NCI-H510A (cell line): ENCODE data around the gene TAOK2.
A peak's percentile ranks its signal among the peaks of the same experiment; 100 is the strongest.

ENCODE experiments used
- DNase-seq: peaks from one replicate; lab custom pipeline; 2025; lab: John Stamatoyannopoulos, UW

TAOK2 gene

DNA sequence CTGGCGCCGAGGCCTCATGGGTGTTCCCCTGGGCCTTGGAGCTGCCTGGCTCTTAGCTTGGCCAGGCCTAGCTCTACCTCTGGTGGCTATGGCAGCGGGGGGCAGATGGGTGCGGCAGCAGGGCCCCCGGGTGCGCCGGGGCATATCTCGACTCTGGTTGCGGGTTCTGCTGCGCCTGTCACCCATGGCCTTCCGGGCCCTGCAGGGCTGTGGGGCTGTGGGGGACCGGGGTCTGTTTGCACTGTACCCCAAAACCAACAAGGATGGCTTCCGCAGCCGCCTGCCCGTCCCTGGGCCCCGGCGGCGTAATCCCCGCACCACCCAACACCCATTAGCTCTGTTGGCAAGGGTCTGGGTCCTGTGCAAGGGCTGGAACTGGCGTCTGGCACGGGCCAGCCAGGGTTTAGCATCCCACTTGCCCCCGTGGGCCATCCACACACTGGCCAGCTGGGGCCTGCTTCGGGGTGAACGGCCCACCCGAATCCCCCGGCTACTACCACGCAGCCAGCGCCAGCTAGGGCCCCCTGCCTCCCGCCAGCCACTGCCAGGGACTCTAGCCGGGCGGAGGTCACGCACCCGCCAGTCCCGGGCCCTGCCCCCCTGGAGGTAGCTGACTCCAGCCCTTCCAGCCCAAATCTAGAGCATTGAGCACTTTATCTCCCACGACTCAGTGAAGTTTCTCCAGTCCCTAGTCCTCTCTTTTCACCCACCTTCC lies 13.9 kb downstream of the TAOK2 start:
- DNase-seq = no peak

DNA sequence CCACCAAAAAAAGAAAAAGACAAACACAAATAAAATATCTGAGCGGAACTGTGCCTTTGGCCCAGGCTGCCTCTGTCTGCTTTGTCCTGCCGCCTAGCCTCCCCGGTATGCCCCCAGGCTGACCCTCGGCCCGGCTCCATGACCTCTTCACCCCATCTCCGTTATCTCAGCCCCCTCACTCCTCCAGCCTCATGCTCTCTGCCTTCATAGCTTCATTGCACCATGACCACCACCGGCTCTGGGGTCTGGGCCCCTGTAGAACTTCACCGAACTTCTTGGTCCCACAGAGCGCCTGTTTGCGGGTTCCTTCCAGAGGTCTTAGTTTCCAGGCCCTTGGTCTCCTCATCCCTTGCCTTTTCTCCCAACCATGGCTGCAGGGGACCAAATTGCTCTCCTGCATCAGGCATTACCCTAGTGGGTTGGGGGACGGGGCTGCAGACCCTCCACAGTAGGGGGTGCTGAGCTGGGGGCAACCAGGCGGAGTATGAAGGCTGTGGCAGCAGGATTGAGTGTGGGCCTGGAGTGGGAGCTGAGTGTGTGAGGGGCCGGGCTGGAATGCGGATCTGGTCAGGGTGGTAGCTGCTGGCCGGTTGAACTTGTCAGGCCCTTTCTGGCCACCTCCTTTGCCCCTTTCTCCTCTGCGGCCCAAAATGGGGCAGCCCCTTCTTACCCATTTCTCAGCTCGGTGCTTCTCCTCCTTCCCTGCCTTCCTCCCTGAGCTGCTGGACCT lies 14.8 kb downstream of the TAOK2 start:
- DNase-seq = no peak

DNA sequence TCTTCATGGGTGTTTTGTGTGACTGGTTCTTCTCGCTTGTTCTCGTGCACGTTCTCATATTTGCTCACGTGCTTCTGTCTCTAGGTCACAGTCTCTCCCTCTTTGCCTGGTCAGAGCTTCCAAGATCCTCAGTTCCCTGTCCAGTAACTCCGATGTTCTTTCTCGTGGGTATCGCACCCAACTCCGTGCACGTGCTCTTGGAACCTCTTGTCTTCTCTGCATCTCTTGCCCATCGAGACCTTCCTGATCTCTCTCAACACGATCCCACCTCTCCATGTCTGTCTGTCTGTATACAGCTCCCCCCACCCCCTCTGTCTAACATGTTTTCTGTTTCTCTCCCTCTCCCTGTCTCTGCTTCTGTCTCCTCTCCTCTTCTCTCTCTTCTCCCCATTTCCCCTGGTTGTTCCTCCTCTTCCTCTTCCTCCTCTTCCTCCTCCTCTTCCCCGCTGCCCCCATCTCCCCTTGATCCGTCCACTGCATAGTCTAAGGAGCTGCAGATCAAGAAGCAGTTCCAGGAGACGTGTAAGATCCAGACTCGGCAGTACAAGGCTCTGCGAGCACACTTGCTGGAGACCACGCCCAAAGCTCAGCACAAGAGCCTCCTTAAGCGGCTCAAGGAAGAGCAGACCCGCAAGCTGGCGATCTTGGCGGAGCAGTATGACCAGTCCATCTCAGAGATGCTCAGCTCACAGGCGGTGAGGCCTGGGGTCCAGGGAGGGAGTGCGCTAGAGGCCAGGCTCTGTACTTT lies 15.6 kb downstream of the TAOK2 start:
- DNase-seq = no peak

DNA sequence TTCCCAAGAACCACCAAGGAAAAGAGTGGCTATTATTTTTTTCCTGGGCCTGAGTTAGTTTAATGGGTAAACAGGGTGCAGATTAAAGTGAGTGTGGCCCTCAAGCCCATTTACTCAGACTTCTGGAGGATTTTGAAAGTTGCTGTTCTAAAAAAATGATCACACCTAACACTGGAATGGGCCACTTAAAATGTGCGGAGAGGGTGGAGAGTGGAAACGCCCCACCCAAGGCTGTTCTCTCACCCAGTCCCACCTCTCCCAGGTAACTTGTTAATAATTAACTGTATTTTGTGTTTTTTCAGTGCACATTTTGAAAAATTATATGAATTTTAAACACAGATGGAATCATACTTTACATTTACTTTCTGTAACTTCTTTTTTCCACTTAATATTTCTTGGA lies 16.4 kb downstream of the TAOK2 start:
- no peak for DNase-seq

DNA sequence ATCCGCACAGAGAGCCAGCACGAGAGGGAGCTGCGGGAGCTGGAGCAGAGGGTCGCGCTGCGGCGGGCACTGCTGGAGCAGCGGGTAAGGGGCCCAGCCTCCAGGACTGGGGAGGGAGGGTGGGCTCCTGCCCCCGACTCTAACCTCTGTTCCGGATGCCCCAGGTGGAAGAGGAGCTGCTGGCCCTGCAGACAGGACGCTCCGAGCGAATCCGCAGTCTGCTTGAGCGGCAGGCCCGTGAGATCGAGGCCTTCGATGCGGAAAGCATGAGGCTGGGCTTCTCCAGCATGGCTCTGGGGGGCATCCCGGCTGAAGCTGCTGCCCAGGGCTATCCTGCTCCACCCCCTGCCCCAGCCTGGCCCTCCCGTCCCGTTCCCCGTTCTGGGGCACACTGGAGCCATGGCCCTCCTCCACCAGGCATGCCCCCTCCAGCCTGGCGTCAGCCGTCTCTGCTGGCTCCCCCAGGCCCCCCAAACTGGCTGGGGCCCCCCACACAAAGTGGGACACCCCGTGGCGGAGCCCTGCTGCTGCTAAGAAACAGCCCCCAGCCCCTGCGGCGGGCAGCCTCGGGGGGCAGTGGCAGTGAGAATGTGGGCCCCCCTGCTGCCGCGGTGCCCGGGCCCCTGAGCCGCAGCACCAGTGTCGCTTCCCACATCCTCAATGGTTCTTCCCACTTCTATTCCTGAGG lies 17.4 kb downstream of the TAOK2 start:
- DNase-seq = no peak

DNA sequence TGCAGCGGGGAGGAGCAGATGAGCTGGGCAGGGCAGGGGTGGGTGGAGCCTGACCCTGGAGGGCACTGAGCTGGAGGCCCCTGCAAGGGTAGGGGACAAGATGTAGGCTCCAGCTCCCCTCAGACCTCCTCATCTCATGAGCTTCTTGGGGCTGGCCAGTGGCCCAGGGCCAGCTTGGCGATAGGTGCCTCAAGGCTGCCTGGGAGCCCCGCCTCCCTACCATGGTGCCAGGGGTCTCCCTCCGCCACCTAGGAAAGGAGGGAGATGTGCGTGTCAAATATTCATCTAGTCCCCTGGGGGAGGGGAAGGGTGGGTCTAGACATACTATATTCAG lies 17.9 kb downstream of the TAOK2 start:
- no peak for DNase-seq

DNA sequence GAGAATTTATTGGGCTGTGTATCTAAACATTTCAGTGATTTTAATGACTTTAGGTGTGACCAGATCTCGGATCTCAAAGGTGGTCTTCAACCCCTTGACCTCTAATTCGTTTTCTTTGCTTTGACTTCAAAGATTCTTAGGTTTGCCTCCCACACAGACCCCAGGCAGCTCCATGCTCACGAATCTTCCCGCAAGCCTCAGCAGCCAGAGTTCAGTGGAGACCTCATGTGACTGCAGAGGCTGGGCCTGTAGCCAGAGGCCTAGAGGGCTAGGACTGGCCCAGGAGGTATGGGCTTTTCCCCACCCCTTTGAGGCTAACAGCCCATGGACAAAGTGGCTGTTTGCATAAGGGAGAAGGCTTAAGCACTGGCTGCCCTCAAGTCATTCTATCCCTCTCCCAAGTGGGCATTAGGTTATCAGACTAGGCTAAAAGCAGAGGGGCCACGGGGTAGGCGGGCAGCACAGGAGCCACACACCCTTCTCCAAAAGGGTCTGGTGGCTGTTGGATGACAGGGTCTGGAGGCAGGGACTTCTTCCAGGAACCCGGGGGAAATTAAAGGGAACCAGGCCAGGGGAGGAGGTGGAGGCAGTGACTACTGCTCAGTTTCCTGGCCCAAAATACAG lies 18.8 kb downstream of the TAOK2 start:
- no peak for DNase-seq

DNA sequence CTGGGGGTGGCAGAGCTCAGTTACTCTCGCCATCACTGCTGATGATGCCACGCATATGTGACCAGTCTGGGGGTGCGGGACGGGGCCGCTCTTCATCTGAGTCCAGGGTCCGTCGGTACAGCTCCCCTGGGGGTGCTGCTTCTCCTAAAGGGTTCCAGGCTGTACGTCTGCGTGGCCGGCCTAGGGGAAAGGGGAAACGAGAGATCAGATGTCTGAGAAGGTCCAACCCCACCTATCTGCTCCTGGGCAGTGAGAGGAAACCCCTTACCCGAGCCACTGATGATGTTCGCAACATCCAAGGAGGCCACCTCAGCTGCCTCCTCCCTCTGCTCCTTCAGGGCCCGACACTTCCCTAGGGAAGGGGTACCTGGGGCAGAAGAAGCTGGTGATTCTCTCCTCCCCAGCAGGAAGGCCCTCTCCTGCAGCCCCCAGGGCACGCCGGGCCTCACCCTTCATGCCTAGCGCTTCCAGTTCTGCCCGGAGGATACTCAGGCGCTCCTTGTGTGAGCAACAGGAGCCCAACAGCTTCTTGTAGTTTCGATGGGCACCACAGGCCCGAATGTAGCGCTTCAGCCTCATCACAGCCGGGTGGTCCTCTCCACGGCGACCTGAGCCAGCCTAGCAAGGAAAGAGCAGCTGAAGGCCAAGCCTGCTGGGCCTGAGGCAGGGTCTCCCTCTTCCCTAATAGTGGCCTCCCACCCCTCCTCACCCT lies 19.7 kb downstream of the TAOK2 start:
- DNase-seq = no peak

DNA sequence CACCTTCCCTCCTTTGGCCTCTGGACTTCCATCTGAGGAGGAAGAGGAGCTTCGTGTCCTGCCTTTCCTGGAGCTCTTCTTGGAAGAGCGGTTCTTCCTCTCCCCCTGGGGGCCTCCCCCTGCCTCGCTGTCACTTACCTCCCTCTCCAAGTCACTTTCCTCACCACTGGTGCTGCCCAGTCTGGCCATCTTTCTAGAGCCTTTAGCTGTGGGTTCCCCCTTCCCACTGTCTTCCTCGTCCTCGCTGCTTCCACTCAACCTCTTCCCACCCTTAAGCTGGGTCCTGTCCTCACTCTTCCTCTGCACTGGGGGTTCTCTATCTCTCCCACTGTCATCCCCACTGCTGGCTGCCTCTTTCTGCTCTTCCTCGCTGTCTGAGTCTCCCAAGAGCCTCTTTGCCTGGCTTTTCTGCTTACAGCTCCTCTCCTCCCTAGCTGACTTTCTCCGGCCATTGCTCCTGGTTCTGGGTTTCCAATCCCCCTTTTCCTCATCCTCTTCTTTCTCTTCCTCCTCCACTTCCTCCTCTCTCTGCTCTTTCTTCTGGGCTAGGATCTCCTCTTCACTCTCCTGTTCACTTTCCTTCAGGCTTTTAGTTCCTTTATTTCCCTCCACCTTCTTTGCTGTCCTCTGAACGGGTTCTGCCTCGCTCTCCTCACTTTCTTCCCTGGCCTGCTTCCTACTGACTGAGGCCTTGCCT lies 20.4 kb downstream of the TAOK2 start:
- DNase-seq = no peak

DNA sequence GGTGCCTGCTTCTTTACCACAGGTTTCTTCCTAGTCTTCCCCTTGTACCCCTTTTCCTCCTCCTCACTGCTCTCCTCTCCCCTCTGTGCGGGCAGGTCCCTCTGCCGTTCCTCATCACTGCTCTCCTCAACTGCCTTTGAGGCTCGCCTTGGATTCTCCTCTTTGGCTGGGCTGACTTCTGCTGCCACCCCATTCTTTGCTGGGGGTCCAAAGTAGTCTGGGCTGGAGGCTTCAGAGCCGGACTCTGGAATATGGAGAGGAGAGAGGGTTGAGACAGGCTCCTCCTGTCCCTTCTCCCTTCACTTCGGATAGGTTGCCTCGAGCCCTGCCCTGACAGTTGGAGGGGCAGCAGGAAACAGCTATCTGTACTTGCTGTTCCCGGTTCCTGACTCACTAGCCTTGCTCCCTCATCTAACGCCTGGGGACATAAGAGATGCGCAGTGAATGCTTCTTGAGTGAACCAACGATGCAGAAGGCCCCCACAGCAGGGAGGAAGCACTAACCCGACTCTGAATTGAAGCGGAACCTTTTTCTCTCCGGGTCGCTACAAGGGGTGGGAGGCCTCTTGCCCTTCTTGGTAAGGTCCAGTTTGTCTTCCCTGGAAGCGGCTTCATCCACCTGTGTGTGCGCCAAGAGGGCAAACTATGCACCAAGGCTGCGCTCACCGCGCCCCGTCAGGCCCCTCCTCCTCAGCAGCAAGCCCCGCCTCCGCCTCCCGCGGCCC lies 21.1 kb downstream of the TAOK2 start:
- no peak for DNase-seq

DNA sequence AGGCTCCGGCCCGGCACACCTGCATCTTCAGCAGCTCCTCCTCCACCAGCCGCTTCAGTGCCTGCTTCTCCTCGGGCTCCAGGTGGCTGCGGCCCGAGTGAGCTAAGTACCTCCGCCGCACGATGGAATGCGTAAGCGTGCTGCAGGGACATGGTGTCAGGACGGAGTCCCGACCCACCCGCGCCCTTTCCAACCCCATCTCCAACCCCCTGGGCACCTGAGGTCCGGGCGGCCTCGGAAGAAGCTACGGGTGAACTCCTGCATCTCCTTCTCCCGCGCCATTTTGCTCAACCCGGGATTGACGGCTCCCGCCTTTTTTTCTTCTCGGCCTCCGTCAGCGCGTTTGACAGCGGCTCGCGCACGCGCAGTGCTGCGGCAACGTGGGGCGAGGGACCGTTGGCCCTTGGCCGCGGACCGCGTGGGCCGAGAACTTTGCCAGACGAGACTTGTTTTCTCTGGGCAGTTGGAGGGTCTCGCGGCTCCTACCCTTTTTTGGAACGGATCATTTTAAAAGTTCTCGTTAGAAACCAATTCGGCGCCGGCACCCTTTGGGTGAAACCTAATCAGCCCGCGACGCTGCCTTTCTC lies 21.7 kb downstream of the TAOK2 start, which contains the start of gene HIRIP3:
Gene HIRIP3, minus strand, starts transcription at position 294 of the 587 bp plus-strand sequence. Its CDS starts 12 bp downstream, at position 282.
- DNase-seq = peak; percentile 91

DNA sequence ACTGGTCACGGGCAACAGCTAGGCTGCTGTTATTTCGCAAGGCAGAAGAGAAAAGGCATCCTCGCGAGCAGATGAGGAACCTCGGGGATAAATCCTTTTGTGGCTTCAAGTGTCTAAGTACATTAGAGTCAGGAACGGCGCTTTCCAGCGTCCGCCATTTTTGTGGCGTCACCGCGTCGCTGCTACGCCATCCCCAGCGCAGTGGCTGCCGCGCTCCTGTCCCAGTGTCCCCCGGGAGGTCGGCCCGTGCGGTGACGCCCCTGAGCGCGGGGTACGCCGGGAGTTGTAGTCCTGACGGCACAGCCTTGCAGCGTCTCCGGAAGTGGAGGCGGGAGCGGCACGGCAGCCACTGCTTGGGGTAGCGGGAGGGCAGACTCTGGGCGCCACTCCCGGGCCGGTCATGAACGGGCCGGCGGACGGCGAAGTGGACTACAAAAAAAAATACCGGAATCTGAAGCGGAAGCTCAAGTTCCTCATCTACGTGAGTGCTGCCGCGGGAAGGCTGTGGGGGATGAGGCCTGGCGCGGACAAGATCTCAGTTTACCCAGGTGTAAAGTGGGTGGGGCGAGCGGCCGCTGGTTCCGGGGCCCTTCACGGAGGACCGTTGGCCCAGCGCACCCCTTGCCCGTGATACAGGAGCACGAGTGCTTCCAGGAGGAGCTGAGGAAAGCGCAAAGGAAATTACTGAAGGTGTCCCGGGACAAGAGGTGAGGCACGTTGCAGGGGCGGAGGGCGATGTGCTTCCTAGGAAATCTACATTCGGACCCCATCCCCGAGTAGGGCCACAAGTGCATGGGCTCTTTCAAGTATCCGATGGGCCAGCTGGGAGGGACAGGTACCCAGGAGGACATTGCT lies 22.5 kb downstream of the TAOK2 start, which contains the start of gene INO80E:
Gene INO80E, plus strand, starts transcription at position 331 of the 855 bp plus-strand sequence. Its CDS starts 70 bp downstream, at position 401.
- DNase-seq = peak; percentile 99

DNA sequence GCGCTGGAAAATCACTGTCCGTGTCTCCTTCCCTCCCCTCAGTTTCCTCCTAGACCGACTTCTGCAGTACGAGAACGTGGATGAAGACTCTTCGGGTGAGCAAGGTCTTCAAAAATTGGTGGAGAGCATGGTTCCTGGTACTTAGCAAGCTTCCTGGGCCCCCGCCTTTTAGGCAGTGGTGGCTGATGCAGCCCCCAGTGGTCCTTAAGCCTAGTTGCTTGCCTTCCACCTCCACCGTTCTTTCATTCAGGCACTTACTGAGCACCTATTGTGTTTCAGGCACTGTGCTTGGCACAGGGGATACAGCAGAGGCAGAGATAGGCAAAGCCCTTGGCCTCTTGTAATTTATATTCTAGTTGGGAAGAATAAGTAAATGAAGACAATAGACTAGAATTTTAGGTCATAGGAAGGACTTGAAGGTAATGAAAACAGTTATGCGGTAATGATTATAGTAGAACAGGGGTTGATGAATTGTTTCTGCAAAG lies 23.1 kb downstream of the TAOK2 start:
- no peak for DNase-seq

DNA sequence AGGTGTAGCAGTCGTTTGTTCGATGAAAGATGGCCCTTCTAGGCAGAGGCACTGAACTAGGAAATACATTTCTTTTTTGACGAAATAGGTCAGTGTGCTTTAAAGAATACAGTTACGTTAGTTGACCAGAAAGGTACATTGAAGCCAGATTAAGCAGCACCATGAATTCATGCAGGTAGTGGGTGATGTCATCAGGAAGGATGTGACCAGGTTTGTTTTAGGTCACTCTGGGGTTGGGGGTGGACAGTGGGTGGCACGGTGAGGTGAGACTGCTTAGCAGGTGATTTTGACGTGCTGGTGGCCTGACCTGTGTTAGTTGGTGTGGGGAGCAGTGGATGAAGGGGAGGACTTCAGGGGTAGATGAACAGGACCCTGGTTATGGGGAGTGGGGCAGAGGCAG lies 25.9 kb downstream of the TAOK2 start:
- DNase-seq = no peak

DNA sequence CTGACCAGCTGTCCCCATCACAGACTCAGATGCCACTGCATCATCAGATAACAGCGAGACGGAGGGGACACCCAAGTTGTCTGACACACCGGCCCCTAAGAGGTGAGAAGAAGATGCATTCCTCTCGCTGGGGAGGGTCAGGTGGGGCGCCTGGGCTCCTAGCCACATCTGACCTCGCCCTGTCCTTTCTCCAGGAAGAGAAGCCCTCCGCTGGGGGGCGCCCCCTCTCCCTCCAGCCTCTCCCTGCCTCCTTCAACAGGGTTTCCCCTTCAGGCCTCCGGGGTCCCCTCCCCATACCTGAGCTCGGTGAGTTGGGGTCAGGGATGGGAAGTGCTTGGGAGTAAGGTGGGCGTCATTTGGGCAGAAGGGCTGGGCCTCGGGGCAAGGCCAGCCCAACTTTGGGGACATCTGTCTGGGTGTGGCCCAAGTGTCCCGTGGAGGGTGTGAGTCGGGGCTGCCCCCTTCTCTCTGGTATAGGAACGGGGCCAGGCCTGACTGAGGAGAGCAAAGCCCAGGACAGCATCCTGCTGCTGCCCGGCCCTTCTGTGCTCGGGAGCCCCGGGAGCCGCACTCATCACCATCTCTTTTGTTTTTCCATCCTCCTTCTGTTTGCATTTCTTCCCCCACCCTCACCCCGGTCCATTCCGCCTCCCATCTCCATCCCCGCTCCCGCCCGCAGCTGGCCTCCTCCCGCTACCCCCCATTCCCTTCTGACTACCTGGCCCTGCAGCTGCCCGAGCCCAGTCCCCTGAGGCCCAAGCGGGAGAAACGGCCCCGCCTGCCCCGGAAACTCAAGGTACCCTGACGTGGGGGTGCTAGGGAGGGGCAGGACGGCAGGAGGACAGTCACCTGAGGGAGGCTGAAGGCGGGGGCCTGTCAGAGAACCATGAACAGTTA lies 27.3 kb downstream of the TAOK2 start:
- DNase-seq = no peak

DNA sequence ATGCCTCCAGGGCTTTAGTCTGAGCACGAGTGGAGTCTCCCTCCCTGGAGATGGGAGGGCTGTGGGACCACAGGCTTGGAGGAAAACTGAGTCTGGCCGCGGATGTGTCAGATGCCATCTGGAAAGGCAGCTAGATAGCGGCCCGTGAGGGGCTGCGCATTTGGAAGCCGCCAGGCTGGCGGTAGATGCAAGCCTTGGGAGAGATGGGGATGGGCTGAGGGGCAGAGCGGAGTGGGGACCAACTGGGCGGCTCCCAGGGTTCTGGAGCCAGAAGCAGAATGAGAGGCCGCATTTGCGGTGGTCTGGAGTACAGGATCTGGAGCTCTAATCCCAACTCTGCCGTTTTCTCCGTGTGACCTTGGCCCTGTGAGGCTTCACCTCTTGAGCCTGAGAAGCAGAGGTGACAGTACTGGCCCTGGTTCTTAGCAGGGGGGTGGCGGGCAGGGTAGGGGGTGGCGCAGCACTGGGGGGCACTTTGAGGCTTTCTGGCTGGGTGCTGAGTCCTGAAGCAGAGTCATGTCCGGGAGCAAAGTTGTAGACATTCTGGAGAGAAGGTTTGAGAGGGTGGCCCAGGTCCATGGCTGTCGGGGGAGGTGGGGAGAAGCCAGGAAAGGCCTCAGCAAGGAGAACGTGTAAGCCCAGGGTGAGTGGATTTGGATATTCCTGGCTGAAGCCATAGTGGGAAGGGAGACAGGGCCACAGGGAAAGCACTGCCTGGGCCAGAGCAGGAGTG lies 29.1 kb downstream of the TAOK2 start:
- no peak for DNase-seq
